ENCODE results near the gene SUSD6. TPM values are rescaled to one million over a fixed set of nuclear protein-coding genes. Genes with fewer than 3 reads are reported as not detected.

Gene SUSD6
- total and polyA plus RNA-seq, 9 of the 15 experiments (the other 6 are each of a cell fraction or from before 2014, with no cell fraction given) = 2.9 to 20.7 (median 5.6) TPM

- TF ChIP-seq RFX1 (IDR thresholded peaks at IDR 0.05) (no peak), ELF1 (tag; IDR thresholded peaks at IDR 0.05) (no peak), EZH2 (IDR thresholded peaks at IDR 0.05; ENCODE audit: borderline replicate concordance, low read depth, low read length) (no peak), SAP30 (IDR thresholded peaks at IDR 0.05; ENCODE audit: borderline replicate concordance, insufficient read depth, low read depth, low read length, poor library complexity, severe bottlenecking) (no peak), LEF1 (IDR thresholded peaks at IDR 0.05) (no peak), SNRNP70 (optimal IDR thresholded peaks at IDR 0.05; ENCODE audit: low read depth, low read length) (no peak), CREBBP (IDR thresholded peaks at IDR 0.05; ENCODE audit: low read depth, low read length) (no peak), NR1H2 (CRISPR knock-in tag; IDR thresholded peaks at IDR 0.05) (no peak), MCM7 (IDR thresholded peaks at IDR 0.05) (no peak), CBX2 (IDR thresholded peaks at IDR 0.05; ENCODE audit: insufficient read depth, low read length, poor library complexity, severe bottlenecking) (no peak), JUNB (CRISPR knock-in tag; conservative IDR thresholded peaks at IDR 0.05) (no peak), ZNF407 (IDR thresholded peaks at IDR 0.05; ENCODE audit: low read depth) (no peak)
- TF ChIP-seq, protein P1, sequence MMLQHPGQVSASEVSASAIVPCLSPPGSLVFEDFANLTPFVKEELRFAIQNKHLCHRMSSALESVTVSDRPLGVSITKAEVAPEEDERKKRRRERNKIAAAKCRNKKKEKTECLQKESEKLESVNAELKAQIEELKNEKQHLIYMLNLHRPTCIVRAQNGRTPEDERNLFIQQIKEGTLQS (IDR thresholded peaks at IDR 0.05) = no peak
- TF ChIP-seq, protein P1 (CRISPR knock-in tag; conservative IDR thresholded peaks at IDR 0.05) = no peak
These were observed 18.2 kb upstream of the SUSD6 start (continued) for GRCh38 chr14:69593018-69593677.
